K562 (cell line): ENCODE results near the gene ALOXE3. TPM values are rescaled to one million over a fixed set of nuclear protein-coding genes. Genes with fewer than 3 reads are reported as not detected.

Source experiments
- CCNT2 ChIP-seq: IDR thresholded peaks from 2 replicates; pipeline ENCODE4 v1.6.1; 2011; ENCODE audit warnings: borderline replicate concordance, low read depth, mild to moderate bottlenecking, moderate library complexity, mixed read lengths, low read length; ENCODE audit not compliant: insufficient read length; ENCODE audit errors: extremely low read depth
- CREM ChIP-seq: IDR thresholded peaks from 2 replicates; pipeline ENCODE4 v1.6.1; 2014; ENCODE audit warnings: antibody characterized with exemption, low read depth
- CTCF ChIP-seq, 3 experiments: IDR thresholded peaks in 2 of 3; conservative IDR thresholded peaks in 1 of 3; 2 replicates each; pipeline ENCODE4 v1.5.1; 2011 to 2012; ENCODE audit warnings: low read length in 3 of 3, mild to moderate bottlenecking in 3 of 3, control low read depth in 2 of 3, improper control_type of control experiment in 1 of 3, inconsistent platforms in 1 of 3, low read depth in 1 of 3, mixed read lengths in 1 of 3, moderate library complexity in 1 of 3; ENCODE audit not compliant: insufficient read depth in 2 of 3
- EP300 ChIP-seq: IDR thresholded peaks from 2 replicates; pipeline ENCODE4 v1.6.1; 2012; ENCODE audit warnings: low read length, improper control_type of control experiment
- FOXM1 ChIP-seq, 2 experiments: fragments of 450-650 bp in 1 of 2; sonication (generic) in 1 of 2; formaldehyde crosslinking in 1 of 2; IDR thresholded peaks; 2 replicates each; pipeline versions ENCODE4 v1.6.1 to v1.9.0; 2017 to 2022; ENCODE audit warnings: low read depth in 2 of 2, mild to moderate bottlenecking in 2 of 2, missing genetic modification reagents in 1 of 2, moderate library complexity in 1 of 2
- PRDM10 ChIP-seq: fragments of 450-650 bp; IDR thresholded peaks from 2 replicates; pipeline ENCODE4 v1.6.1; 2018; ENCODE audit not compliant: partially characterized antibody
- PTRF ChIP-seq: fragments of 450-650 bp; IDR thresholded peaks from 2 replicates; pipeline ENCODE4 v1.6.1; 2016; ENCODE audit warnings: mild to moderate bottlenecking, missing genetic modification characterization, missing compliant biosample characterization
- RBM25 ChIP-seq: fragments of 200-400 bp; formaldehyde crosslinking; IDR thresholded peaks from 2 replicates; pipeline ENCODE4 v1.6.1; 2018; ENCODE audit warnings: low read length, low read depth, moderate library complexity; ENCODE audit not compliant: severe bottlenecking
- RREB1 ChIP-seq: fragments of 250-450 bp; sonication (Bioruptor Pico); IDR thresholded peaks from 2 replicates; pipeline ENCODE4 v1.4.0; 2020
- TARDBP ChIP-seq: fragments of 450-650 bp; IDR thresholded peaks from 2 replicates; pipeline ENCODE4 v1.6.1; 2016
- polyA plus RNA-seq, 8 experiments: library from polyadenylated mRNA; depleted of rRNA in 4 of 8; stranded (reverse) in 5 of 8; unstranded in 3 of 8; fragments of >200 nt; fragmentation: Nextera tagmentation in 2 of 8; fragmentation: Illumina TruSeq in 1 of 8; extraction: Ambion mirVana in 2 of 8; extraction: Trizol in 1 of 8; gene quantifications; 2 replicates each; pipeline versions ENCODE4 v1.2.1 to v1.2.3, GENCODE V29; 2011 to 2014; ENCODE audit warnings: inconsistent platforms in 1 of 8, missing spikeins in 1 of 8
- total RNA-seq, 7 experiments: library from RNA; depleted of rRNA in 6 of 7; stranded (reverse); fragments of >200 nt in 6 of 7; fragmentation: Illumina TruSeq in 2 of 7; extraction: Trizol in 2 of 7; gene quantifications; 2 replicates each; pipeline versions ENCODE4 v1.2.1 to v1.2.3, GENCODE V29; 2011 to 2021; ENCODE audit warnings: low replicate concordance in 1 of 7
- TF ChIP-seq, protein P1 (sequence below): IDR thresholded peaks from 2 replicates; pipeline ENCODE4 v1.6.1; 2011; ENCODE audit warnings: borderline replicate concordance, low read depth, mild to moderate bottlenecking, moderate library complexity, low read length; ENCODE audit not compliant: insufficient read depth, poor library complexity, severe bottlenecking

The ALOXE3 gene
- total and polyA plus RNA-seq, 9 of the 15 experiments (the other 6 are each of a cell fraction or from before 2014, with no cell fraction given): 0.04 TPM; not detected in 8

- TF ChIP-seq PRDM10 (peak; percentile 58), CREM (0 out of 2 replicates have a peak, but pooled peaks have one; percentile 4), RREB1 (CRISPR knock-in tag) (peak; percentile 28; the same call in 1 of the 2 replicates), EP300 (no peak), CTCF (IDR thresholded peaks at IDR 0.05 in 2 of 3, conservative IDR thresholded peaks at IDR 0.05 in 1 of 3; ENCODE audit: insufficient read depth in 2 of 3, low read depth in 1 of 3, low read length in 3 of 3) (peak; percentile 59 to 89 (median 79); a peak in 5 of 6 replicates), PTRF (tag) (no peak), RBM25 (peak; percentile 38), CCNT2 (peak; percentile 46), FOXM1 (IDR thresholded peaks at IDR 0.05; ENCODE audit: low read depth) (no peak), FOXM1 (CRISPR knock-in tag; IDR thresholded peaks at IDR 0.05; ENCODE audit: low read depth) (no peak), TARDBP (0 out of 2 replicates have a peak, but pooled peaks have one; percentile 35)
- TF ChIP-seq, protein P1, sequence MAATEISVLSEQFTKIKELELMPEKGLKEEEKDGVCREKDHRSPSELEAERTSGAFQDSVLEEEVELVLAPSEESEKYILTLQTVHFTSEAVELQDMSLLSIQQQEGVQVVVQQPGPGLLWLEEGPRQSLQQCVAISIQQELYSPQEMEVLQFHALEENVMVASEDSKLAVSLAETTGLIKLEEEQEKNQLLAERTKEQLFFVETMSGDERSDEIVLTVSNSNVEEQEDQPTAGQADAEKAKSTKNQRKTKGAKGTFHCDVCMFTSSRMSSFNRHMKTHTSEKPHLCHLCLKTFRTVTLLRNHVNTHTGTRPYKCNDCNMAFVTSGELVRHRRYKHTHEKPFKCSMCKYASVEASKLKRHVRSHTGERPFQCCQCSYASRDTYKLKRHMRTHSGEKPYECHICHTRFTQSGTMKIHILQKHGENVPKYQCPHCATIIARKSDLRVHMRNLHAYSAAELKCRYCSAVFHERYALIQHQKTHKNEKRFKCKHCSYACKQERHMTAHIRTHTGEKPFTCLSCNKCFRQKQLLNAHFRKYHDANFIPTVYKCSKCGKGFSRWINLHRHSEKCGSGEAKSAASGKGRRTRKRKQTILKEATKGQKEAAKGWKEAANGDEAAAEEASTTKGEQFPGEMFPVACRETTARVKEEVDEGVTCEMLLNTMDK: peak; percentile 13
Measured at GRCh38 chr17:8121681-8122421, 3.5 kb upstream of the ALOXE3 start (continued).
